GM11168 (cell line): ENCODE results near the gene FOXO4.

Source experiments
- in situ Hi-C: fragments of 300-500 bp; cut with MboI; formaldehyde crosslinking; loops from one replicate; pipeline ENCODE4 v1.12.0; 2022; ENCODE audit warnings: low sequenced_read_pairs; ENCODE audit not compliant: unreplicated experiment

The FOXO4 gene

GRCh38 chrX:71098302-71098701 lies 2.7 kb downstream of the FOXO4 start:
- in situ Hi-C loops: no loop called here

- in situ Hi-C loops: no loop called here
These were observed 3.4 kb downstream of the FOXO4 start for GRCh38 chrX:71098951-71099506.

GRCh38 chrX:71099736-71100135 lies 4.1 kb downstream of the FOXO4 start:
- in situ Hi-C loops: no loop called here

GRCh38 chrX:71100581-71101505 lies 5.2 kb downstream of the FOXO4 start:
- in situ Hi-C loops: no loop called here

GRCh38 chrX:71102292-71102691 lies 6.6 kb downstream of the FOXO4 start:
- in situ Hi-C loops: no loop called here

- in situ Hi-C loops: no loop called here
These were observed 7.7 kb downstream of the FOXO4 start for GRCh38 chrX:71103110-71103983.

GRCh38 chrX:71105628-71106027 lies 10.0 kb downstream of the FOXO4 start:
- in situ Hi-C loops: no loop called here

- in situ Hi-C loops: no loop called here
These were observed 10.8 kb downstream of the FOXO4 start, which contains the start of gene CXorf65 for GRCh38 chrX:71106427-71106826. Gene CXorf65 (minus strand): TSS chrX:71106740. CDS start chrX:71106556, 184 bp downstream.

- in situ Hi-C loops: no loop called here
These were observed 11.6 kb downstream of the FOXO4 start for GRCh38 chrX:71107245-71107644.

GRCh38 chrX:71107762-71108360 lies 12.2 kb downstream of the FOXO4 start:
- in situ Hi-C loops: no loop called here

GRCh38 chrX:71109051-71109450 lies 13.4 kb downstream of the FOXO4 start:
- in situ Hi-C loops: no loop called here

GRCh38 chrX:71111141-71111843 lies 15.6 kb downstream of the FOXO4 start, which contains the start of gene IL2RG:
Gene IL2RG (minus strand): TSS chrX:71111577. CDS start chrX:71111539, 38 bp downstream.
- in situ Hi-C loops: no loop called here

- in situ Hi-C loops: no loop called here
These were observed 16.3 kb downstream of the FOXO4 start for GRCh38 chrX:71111921-71112431.

GRCh38 chrX:71117358-71117757 lies 21.7 kb downstream of the FOXO4 start:
- in situ Hi-C loops: no loop called here

GRCh38 chrX:71118032-71118984 lies 22.7 kb downstream of the FOXO4 start, which contains the start of gene MED12:
Gene MED12 (plus strand): TSS chrX:71118596. CDS start chrX:71118755, 159 bp downstream.
- in situ Hi-C loops: no loop called here

GRCh38 chrX:71118985-71119535 lies 23.4 kb downstream of the FOXO4 start:
- in situ Hi-C loops: no loop called here

- in situ Hi-C loops: no loop called here
These were observed 32.6 kb downstream of the FOXO4 start for GRCh38 chrX:71128166-71128833.
